NCI-H187 treated with DMSO at 0.1 percent for 48 hours (cell line): ENCODE measurements around the gene PSMC6.
"Not testable (repeated sequence)": the region's sequence is repeated elsewhere in the genome, so short reads cannot be mapped to it uniquely, and the experiment has no call there.

Experiments
- DNase-seq: peaks from one replicate; lab custom pipeline; 2025; lab: John Stamatoyannopoulos, UW

PSMC6 gene

DNA sequence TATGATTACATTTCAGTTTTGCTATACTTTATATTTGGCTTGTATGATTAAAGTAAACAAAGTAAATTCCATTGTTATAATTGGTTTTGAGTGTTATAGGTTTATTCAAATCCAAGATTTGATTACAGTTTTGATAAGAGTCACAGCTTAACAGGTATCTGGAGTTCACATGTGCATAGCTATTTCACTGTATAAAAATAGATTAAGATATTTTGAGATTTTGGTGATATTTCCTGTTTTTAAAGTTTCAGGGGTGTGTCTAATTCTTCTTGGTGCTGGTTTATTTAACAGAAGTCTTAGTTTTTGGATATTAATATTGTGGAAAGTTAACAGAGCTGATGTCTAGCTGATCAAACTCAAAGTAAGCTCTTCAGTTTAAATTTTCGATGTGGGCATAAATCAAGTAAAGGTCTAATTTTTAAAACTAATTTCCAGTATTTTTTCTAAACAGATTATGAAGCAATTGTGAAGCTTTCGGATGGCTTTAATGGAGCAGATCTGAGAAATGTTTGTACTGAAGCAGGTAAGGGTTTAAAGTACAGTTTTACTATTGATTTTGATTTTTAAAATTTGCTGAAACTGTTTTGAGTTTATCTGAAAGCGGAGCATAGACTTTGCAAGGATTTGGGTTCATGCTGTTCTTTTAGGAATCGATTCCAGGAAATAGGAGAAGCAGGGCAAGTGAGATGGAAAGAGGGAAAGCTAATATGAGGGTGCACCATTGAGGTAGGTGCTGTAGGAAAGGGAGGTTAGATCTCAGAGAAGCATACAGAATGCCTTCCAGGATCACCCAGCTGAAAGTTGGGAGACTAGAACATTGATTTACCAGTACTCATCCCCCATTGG, 16.7 kb downstream of the PSMC6 start:
- DNase-seq, result no peak

- no peak for DNase-seq
Measured at GRCh38 chr14:52724360-52724644, 17.3 kb downstream of the PSMC6 start.

DNA sequence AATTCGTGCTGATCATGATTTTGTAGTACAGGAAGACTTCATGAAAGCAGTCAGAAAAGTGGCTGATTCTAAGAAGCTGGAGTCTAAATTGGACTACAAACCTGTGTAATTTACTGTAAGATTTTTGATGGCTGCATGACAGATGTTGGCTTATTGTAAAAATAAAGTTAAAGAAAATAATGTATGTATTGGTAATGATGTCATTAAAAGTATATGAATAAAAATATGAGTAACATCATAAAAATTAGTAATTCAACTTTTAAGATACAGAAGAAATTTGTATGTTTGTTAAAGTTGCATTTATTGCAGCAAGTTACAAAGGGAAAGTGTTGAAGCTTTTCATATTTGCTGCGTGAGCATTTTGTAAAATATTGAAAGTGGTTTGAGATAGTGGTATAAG, 20.5 kb downstream of the PSMC6 start:
- DNase-seq, result not testable (repeated sequence)

GRCh38 chr14:52729035-52729434, 22.0 kb downstream of the PSMC6 start:
- DNase-seq, result not testable (repeated sequence)

GRCh38 chr14:52729585-52729924, 22.6 kb downstream of the PSMC6 start:
- no peak for DNase-seq

DNA sequence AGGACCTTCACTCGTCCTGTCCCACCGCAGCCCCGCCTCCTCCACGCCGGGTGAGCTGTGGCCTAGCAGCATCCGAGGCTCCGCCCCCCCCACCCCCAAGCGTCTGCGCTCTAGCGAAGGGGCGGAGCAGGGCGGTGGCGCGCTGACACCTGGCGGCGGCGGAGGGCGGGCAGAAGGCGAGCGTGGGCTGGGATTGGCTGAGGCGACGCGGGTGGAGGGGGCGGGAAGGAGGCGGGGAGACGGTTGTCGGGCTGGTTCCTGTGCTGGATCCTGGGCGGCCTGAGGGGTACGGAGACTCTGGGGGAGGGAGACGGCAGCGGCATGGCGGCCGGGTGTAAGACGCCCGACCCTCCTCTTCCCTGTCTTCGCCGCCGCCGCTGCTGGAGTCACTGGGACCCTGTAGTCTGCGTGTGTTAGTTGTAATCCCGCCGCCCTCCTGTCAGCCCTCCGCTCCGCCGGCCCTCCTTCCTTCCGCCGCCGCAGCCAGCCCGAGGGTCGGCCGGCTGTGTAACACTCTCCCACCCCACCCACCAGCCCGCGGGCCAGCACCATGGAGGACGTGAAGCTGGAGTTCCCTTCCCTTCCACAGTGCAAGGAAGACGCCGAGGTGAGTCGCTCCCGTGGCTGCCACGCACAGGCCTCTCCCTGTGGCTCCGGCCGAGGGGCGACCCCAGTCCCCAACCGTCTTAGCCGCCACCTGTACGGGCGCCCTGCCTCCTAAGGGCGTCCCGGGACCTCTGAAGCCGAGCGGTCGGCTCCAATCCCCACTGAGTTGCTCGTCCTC, 23.1 kb downstream of the PSMC6 start, which contains the start of gene STYX:
TSS of gene STYX (plus strand) at position 242 of the 784 bp plus-strand sequence. CDS start at position 551, 309 bp downstream.
- DNase-seq, result peak; percentile 95

DNA sequence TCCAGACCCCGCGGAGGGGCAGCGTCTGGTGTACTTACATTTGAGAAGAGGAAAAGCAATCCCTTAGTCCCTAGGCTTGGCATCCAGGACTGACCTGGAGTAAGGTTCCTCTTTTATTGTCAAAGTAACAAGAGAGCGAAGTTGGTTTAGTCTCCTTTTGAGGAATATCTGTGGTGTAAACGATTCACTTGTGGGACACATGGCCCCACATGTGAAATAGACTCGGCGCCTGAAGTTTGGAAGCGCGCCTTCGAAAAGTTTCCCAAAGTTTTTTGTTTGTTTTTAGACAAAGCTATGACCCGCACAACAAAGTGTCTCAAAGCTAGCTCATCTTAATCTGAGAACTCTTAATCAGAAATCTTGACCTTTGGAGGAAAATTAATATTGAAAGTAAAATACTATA, 23.7 kb downstream of the PSMC6 start:
- no peak for DNase-seq

GRCh38 chr14:52733824-52734223, 26.8 kb downstream of the PSMC6 start:
- no peak for DNase-seq

DNA sequence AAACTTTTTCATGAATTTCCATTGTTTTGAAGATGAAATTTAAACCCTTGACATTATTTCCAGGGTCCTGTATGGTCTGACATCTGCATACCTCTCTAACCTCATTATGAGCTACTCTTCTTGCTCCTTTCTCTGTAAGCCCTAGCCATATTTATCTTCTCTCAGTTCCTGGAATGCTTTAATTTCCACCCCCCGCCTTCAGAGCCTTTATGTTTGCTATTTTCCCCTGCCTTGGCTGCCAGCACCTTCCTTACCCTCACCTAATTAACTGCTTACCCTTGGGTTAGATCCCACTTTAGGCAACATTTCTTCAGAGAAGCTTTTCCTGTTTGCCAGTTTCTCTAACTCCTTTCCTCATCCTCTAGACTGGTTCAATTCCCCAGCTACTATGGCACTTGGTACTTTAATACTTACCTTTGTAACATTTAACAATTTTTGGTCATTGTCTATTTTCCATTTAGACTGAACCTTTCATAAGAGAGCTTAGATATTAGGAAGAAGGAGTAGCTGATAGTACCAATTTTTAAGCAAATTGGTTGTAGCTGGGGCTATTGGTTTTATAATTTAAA, 29.0 kb downstream of the PSMC6 start:
- no peak for DNase-seq

DNA sequence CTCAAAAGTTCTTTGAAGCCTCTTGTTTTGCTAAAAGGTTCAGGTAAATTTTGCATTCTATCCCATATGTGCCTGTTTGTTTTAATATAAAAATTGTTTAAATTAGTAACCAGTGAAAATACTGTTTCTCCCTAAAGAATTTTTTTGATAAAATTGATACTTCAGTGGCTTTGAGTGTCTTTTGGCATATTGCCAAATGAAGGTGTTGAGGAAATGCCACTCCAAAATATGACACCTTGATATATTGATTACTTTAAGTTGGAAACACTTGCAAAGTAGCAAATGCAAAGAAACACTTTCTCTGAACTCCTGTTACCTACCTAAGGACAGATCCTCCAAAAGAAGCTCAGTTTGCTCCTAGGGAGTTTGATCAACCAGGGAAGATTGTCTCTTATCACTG, 31.4 kb downstream of the PSMC6 start:
- no peak for DNase-seq

DNA sequence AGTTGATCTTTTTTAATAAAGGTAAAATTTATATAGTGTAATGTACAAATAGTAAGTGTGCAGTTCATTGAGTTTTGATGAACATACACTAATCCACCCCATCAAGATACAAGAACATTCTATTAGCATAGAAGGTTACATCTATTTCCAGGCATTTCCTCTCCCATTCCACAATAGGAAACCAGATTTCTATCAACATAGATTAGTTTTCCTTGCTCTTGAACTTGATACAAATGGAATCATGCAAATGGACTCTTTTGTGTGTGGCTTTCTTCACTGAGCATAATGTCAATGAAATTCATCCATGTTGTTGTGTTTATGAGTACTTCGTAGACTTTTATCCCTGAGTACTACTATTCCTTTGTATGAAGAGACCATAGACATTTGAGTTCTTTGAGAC, 33.8 kb downstream of the PSMC6 start:
- DNase-seq, result no peak

GRCh38 chr14:52741865-52742264, 34.9 kb downstream of the PSMC6 start:
- no peak for DNase-seq

GRCh38 chr14:52748647-52749292, 41.8 kb downstream of the PSMC6 start:
- no peak for DNase-seq

- no peak for DNase-seq
Measured at GRCh38 chr14:52755607-52756316, 48.8 kb downstream of the PSMC6 start.

- DNase-seq, result no peak
Measured at GRCh38 chr14:52759145-52759544, 52.1 kb downstream of the PSMC6 start.

- DNase-seq, result not testable (repeated sequence)
Measured at GRCh38 chr14:52762923-52763322, 55.9 kb downstream of the PSMC6 start.

DNA sequence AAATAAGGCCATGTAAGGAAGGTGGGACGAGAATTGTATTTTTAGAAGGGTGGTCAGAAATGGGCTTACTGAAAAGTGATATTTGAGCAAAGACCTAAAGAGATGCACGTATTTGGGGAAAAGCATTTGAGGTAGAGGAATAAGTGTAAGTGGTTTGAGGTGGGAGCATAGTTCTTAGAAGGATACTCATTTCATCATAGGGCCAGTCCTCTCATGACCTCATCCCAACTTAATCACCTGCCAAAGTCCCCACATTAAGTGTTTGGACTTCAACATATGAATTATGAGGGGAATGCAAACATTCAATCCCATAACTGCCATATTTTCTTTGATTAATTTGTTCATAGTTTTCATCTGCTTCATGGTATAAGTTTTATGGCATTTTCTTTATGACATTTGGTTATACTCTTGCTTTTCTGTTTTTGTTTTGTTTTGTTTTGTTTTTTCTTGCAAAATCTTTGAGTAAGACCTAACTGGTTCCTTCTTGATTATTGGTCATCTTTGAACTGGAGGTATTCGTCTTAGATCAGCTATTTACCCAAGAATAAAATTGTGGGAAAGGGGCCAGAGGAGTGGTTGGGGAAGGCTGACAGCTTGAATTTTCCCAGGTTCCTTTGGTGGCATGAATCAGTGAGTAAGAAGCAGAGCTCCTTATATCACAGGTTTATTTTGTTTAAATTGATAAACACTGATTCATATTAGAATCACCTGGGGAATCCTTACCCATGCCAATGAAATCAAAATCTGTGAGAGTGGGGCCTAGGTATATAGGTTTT, 60.2 kb downstream of the PSMC6 start:
- no peak for DNase-seq

- DNase-seq, result no peak
Measured at GRCh38 chr14:52769887-52770286, 62.9 kb downstream of the PSMC6 start.

GRCh38 chr14:52776816-52777215, 69.8 kb downstream of the PSMC6 start:
- no peak for DNase-seq
